NCI-H748 treated with DMSO at 0.1 percent for 48 hours (cell line): ENCODE data around the gene LYG1.
"Not testable (repeated sequence)": the region's sequence is repeated elsewhere in the genome, so short reads cannot be mapped to it uniquely, and the experiment has no call there.

Experiments used
- DNase-seq: peaks from one replicate; lab custom pipeline; 2025; lab: John Stamatoyannopoulos, UW

The LYG1 gene

DNA sequence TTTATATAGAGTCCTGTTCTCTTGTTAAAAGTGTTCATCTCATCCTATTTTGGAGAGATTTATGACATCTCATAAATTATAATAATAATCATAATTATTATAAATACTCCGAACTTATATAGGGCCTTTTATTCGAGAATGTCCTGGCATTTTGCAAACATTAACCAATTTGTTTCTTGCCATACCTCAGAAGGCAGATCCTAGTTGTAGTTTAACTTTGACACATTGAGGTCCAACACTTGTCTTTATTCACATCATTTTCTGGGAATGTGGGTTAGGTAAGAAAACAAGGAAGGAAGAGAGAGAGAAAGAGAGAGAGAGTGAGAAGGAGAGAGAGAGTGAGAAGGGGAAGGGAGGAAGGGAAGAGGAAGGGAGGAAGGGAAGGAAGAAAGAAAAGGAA, at the start of gene LYG1:
TSS of gene LYG1 (minus strand) at position 101 of the 400 bp plus-strand sequence. CDS start 5,527 bp downstream, outside the sequence.
- not testable (repeated sequence) for DNase-seq

DNA sequence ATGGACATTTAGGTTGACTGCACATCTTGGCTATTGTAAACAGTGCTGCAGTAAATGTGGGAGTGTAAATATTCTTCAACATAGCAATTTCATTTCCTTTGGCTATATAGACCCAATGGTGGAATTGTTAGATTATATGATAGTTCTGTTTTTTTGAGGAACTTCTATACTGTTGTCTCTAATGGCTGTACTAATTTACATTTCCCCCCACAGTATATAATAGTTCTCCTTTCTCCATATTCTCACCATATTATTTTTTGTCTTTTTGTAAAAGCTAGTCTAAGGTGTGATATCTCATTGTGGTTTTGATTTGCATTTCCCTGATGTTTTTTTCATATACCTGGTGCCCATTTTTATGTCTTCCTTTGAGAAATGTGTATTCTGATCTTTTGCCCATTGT, 49.2 kb upstream of the LYG1 start:
- DNase-seq, result no peak

DNA sequence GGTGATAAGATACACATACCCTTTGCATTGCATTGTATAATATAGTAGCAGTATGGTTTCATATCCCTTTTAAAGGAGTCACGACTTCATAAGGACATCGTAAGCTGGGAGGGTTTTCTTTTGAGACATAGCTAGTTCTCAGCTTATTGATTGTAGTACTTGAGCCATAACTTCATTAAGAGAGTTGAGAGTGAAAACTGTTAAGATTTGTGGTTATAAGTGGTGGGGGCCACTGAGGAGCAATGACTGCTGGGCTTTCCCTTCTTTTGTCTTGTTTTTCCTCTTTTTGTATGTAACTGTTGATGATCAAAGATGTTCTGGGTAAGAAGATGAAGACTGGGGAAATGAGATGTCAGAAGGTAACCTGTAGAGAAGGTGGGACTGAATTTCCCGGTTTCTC, 47.2 kb upstream of the LYG1 start:
- no peak for DNase-seq

DNA sequence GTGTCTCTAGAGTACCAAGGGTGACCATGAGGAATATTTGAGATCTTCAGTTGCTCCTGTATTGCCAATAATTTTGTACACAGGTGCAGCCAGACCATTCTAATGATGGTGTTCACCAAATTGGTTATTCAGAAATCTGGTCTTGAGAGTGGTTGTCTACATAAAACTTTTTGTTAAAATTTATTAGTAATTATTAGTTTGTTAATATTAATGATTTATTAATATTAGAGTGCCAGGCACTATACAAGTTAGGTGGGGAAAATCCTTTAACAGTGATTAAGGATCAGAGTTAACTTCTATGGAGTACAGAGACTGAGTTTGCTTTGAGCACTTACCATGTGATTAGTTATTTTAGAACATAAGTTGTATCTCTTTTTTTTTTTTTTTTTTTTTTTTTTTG, 45.2 kb upstream of the LYG1 start:
- DNase-seq, result no peak

DNA sequence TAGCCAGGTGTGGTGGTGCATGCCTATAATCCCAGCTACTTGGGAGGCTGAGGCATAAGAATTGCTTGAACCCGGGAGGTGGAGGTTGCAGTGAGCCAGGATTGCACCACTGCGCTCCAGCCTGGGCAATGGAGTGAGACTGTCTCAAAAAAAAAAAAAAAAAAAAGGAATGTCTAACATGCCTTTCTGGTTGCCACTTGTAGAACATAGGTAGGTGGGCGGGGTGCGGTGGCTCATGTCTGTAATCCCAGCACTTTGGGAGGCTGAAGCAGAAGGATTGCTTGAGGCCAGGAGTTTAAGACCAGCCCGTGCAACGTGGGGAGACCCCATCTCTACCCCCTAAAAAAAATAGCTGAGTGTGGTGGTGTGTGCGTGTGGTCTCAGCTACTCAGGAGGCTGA, 44.4 kb upstream of the LYG1 start:
- DNase-seq, result not testable (repeated sequence)

DNA sequence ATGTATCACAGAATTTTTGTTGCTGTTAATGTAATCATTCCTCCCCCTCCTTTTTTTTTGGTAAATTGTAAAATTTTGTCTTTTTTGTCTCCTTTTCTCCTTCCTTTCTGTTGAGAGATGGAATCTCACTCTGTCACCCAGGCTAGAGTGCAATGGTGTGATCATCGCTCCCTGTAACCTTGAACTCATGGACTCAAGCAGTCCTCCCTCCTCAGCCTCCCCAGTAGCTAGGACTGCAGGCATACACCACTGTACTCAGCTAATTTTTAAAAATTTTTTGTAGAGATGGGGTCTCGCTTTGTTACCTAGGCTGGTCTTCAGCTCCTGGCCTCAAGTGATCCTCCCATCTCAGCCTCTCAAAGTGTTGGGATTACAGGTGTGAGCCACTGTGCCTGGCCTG, 41.5 kb upstream of the LYG1 start:
- no peak for DNase-seq

DNA sequence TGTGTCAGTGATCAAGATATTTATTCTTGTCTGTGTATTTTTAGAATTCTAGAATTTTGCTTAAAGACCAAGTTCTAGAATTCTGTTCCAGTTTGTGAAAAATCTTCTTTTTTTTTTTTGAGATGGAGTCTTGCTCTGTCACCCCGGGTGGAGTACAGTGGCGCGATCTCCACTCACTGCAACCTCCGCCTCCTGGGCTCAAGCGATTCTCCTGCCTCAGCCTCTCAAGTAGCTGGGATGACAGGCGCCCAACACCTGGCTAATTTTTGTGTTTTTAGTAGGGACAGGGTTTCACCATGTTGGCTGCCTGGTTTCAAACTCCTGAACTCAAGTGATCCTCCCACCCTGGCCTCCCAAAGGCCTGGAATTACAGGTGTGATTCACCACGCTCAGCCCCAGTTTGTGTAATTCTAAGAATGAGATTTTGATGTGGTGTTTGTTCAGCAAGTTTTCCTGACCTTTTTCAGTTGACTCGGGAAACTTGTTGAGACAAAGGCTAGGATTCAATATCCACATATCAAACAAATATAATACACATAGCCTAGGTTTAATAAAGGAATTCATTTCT, 39.8 kb upstream of the LYG1 start:
- no peak for DNase-seq

DNA sequence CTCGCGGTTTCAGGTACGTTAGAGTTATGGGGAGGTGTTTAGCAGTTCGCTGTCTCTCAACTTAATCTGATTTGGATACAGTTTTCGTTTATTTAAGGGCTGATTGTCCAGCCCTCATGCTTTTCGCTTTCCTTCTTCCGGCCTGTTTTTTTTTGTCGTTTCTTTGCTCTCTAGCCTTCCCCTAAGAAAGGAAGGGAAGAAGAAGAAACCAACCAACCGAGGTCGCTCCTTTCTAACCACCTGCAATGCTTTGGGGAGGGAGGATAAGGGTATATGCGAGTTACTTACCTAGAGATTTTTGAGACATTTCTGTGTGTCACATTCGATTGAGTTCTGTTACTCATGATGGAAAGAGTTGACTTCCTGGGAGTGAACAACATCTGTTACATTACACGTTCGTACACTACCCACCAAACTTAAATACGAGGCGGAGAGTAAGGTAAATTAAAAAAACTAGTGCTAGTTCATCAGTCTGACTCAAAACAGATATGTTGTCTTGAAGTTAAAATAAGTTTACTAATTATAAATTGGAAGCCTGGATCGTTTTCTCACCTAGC, 37.1 kb upstream of the LYG1 start:
- peak; percentile 1 for DNase-seq

DNA sequence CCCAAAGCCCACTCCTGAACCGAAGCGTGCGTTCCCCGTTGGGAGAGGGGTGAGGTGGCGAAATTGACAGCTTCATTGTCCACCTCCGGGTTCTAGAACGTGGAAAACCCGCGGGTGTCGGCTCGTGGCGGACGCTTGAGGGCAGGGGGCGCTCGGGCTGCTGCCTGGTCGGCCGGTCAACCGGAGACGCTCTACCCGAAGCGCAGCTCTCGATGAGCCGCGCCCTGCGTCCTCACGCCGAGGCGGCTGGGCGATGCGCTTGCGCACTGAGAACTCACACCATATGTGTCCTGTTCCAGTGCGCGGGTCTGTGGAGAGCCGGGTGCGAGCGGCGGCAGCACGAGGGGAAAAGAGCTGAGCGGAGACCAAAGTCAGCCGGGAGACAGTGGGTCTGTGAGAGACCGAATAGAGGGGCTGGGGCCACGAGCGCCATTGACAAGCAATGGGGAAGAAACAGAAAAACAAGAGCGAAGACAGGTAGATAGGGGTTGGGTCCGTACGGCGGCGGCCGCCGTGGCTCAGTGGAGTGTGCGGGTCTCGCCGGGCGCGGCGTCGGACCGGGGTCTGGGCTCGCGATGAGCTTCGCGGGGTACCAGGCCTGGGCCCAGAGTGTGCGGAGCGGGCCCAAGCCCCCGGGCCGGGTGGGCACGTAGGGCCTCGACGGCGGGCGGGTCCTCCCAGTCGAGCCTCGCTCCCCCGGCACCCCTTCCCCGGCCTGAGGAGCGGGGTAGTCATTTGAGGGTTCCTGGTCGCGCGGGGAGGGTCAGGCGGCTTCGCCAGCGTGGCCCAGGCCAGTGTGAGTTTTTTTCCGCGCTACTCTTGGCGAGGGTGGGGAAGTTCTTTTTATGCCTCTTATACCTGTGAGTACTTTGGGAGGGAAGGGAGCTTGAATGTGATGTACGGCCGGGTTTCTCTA, 36.4 kb upstream of the LYG1 start, which contains the start of gene EIF5B:
TSS of gene EIF5B (plus strand) at position 277 of the 916 bp plus-strand sequence. CDS start at position 443, 166 bp downstream.
- DNase-seq, result peak; percentile 57

DNA sequence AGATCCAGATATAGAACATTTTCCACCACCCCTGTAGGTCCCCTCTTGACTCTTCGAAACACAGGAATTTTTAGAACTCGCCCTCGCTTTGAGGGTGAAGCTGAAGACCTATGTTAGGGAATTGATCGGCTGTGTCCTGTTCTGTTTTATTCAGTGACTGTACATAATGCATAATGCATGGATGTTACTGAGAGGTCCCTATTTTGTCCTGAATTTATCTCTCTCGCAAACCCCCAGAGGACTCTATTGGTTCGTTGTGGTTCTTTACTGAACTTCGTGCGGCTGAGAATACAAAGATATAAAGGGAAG, 35.8 kb upstream of the LYG1 start:
- peak; percentile 56 for DNase-seq

DNA sequence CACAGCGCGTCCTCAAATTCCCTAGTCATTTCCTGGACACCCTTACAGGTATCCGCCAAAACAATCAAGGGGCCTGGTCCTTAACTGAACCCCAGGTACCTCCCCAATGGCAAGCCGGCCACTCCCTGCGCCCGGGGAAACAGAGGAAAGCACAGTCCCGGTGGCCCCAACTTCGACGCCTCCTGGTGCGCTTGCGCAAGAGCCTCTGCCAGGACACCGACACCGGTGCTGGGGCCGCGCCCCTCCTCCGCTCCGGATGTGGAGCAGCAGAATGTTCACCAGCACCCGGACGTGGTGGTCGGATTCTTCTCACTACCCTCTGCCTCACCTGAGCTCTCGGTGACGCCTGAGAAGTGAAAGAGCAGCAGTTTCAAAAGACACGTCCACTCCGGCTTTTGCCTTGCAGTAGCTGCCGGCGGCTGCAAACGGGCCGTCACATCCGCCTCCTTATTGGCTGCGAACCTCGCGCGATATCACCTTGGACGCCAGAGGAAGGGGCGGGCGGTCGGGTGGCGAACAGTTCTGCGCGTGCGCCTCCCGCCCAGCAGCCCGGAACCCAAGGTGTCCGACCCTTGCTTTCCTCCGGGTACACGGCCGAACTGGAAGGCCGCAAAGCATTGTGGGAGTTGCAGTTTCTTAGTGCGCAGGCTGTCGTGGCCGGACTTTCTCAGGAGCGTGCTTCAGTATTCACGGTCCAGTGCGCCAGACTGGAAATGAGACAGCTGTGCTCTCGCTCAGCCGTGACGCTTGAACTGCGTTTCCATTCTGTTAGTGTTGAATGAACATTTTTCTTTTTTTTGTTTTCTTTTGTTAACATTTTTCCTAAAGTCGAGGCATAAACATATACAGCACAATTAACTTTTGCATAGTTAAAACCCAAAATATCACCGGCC, 35.2 kb upstream of the LYG1 start, which contains the start of gene TXNDC9:
TSS of gene TXNDC9 (minus strand) at position 423 of the 893 bp plus-strand sequence. CDS start 3,123 bp downstream, outside the sequence.
- peak; percentile 93 for DNase-seq

DNA sequence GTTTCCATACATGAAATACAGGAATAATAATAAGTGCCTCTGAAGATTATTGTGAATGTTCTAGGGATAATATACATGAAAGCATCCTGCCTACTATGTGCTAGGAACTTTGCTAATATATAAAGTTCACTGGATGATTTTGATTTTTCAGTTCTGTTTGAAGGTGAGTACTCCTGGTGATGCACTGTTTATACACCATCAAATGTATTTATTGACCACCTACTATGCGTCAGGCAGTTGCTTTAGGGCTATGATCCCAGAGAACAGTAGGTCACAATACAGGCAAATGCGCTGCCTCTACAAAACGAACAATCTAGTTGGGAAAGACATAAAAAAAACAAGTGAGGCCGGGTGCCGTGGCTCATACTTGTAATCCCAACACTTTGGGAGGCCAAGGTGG, 24.4 kb upstream of the LYG1 start:
- DNase-seq, result no peak

DNA sequence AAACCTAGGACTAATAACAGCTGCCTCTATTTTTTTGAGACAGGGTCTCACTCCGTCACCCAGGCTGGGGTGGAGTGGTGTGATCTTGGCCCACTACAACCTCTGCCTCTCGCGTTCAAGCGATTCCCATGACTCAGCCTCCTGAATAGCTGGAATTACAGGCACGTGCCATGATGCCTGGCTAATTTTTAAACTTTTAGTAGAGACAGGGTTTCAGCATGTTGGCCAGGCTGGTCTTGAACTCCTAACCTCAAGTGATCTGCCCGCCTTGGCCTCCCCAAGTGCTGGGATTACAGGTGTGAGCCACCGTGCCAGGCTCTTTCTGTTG, 16.8 kb upstream of the LYG1 start:
- not testable (repeated sequence) for DNase-seq

DNA sequence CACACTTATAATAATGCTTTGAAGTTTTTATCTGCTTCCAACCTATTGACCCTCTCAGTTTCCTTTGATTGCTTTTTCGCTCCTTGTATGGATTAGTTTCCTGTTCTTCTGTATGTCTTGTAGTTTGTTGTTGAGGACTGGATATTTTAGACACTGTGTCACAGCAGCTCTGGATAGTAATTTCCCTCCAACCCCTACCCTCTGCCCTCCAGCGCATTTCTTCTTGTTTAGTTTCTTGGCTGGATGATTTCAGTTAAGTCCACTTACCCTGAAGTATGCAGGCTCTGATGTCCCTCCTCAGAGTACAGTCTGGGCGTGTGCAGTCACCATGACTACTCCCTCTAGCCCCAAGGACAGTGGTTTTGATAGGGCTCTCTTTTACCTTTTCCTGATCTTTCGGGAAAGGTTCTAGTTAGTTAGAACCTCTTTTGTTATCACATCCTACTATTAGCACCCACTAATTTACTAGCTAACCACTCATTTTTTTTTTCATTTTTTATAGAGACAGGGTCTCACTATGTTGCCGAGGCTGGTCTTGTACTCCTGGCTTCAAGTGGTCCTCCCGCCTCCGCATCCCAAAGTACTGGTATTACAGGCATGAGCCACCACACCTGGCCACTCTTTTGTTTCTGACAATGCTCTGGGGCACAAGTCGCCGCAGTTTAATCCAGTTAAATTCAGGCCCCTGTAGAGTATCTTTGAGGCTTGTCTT, 16.3 kb upstream of the LYG1 start:
- DNase-seq, result no peak

DNA sequence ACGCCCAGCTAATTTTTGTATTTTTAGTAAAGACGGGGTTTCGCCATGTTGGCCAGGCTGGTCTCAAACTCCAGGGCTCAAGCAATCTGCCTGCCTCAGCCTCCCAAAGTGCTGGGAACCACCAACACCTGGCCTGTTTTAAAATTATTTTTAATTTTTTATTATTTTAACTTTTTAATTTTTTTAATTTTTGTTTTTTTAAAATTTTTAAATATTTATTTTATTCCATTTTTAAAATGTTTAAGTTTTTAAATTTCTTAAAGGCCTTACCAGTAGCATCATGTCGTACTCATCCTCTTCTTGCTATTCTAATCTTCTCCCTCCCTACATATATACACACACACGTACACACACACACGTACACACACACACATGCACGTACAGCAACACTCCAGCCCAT, 1.4 kb downstream of the LYG1 start:
- DNase-seq, result no peak

DNA sequence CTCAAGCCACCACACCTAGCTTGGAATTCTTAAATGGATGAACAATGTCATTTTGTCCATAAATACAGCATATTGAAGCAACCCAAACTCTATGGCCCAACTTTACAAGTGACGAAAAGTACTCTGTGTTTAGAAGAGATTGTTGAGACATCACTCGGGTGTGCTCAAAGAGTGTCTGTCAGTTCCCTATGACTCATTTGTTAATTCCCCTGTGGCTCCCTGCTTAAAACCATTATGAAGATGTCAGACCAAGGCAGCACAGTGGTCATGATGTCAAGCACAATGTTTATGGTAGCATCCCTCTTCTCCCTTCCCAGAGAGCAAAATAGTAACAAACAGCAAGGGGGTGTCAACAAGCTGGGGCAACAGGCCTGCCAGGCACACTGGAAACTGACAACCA, 3.0 kb downstream of the LYG1 start:
- DNase-seq, result no peak

DNA sequence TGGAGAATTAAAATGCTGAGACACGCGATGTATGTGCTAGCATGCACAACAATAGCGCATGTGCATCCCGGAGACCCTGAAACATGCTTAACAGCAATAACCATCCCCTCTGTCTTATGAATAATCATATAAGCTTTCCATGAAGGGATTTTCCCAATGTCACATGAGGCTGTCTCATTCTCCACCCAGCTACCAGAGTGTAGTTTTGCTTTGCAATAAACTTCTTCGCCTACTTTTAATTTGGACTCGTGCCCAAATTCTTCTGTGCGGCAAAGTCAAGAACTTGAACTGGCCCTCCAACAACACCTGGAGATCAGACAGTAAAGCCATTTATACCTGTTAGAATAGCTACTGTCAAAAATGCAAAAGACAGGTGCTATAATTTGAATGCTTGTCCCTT, 15.5 kb downstream of the LYG1 start:
- DNase-seq, result no peak

DNA sequence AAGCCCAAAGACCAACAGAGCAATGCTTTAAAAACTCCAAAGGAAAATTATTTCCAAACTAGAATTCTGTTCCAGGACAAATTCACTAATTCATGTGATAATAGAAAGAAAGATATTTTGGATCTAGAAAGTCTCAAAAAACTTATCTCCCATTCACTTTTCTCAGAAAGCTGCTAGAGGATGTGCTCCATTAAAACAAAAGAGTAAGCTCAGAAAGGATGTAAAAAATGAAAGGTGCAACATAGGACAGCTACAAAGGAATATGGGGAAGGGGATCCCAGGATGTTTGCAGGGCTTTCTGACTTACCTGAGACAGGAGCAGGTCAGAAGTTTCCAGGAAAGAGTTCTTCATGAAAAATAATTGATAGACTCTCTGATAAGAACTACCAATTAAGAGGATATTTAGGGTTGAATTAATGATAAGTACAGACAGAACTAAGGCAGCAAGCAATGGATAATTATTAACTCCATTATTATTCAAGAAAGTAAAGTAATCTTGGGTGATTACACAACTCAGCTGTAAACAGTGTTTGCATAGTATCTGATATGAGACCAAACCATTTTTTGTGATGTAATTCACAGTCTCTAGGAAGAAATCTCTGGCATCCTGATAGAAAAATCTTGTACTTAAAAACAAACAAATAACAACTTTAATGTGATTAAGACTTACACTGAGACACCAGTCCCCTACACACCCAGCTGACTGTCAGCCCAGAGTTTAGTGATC, 20.9 kb downstream of the LYG1 start:
- no peak for DNase-seq

DNA sequence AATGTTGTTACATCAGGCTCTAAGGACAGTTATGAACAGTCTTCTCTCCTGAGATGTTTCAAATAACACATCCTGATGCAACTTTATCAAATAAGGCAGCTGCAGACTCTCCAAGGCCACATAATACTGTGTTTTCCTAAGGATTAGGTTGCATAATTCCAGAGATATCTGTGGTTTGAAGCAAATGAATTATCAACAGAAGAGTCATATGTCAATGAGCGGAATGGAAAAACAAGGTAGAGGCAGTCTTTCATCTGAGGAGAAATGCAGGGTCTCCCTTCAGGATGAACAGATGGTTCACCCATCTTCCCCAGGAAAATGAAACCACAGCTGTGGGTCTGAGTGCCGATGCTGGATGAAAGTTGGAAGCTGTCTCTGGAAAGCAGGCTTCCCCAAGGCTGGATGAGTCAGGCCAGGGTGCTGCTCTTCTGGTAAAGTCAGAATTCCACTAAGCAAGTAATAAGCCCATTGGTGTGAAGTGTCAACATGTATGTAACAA, 22.2 kb downstream of the LYG1 start:
- no peak for DNase-seq

DNA sequence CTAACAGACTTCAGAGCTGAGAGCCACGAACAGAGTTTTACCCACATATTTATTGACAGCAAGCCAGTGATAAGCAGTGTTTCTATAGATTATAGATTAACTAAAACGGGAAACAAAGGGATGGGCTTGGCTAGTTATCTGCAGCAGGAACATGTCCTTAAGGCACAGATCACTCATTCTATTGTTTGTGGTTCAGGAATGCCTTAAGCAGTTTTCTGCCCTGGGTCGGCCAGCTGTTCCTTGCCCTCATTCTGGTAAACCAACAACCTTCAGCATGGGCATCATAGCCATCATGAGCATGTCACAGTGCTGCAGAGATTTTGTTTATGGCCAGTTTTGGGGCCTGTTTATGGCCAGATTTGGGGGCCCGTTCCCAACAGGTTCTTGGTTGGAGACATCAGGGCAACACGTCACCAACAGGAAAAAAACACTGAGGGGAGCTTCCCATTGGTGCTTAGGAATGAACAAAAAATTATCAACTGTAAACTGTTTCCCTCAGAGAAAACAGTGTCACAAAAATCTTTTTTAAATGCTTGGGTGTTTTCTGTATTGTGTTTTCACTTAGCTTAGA, 22.7 kb downstream of the LYG1 start:
- DNase-seq, result not testable (repeated sequence)
